Measurements from ENCODE around the gene TXLNG.

- TF ChIP-seq CTCF (IDR thresholded peaks at IDR 0.05) (no peak), POLR2A (IDR thresholded peaks at IDR 0.05) (no peak)
These were observed 20.7 kb upstream of the TXLNG start for GRCh38 chrX:16765594-16765993.

Measured in lower leg skin (tissue), 3 donors.